Stimulated activated CD4-positive, alpha-beta T cell treated with anti-CD3 and anti-CD28 coated beads, Interleukin-15, amount 100 ng/mL, for 1 hour (primary cell): ENCODE measurements around the gene SPACA1.
"Not testable (repeated sequence)": the region's sequence is repeated elsewhere in the genome, so short reads cannot be mapped to it uniquely, and the experiment has no call there.

Source experiments
- DNase-seq, 2 donors: peaks; one replicate each; pipeline ENCODE4 v3.0.0-alpha.2; 2020; ENCODE audit warnings: low read depth in 1 of 2, low spot score in 1 of 2

SPACA1 gene, protein sequence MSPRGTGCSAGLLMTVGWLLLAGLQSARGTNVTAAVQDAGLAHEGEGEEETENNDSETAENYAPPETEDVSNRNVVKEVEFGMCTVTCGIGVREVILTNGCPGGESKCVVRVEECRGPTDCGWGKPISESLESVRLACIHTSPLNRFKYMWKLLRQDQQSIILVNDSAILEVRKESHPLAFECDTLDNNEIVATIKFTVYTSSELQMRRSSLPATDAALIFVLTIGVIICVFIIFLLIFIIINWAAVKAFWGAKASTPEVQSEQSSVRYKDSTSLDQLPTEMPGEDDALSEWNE

DNA sequence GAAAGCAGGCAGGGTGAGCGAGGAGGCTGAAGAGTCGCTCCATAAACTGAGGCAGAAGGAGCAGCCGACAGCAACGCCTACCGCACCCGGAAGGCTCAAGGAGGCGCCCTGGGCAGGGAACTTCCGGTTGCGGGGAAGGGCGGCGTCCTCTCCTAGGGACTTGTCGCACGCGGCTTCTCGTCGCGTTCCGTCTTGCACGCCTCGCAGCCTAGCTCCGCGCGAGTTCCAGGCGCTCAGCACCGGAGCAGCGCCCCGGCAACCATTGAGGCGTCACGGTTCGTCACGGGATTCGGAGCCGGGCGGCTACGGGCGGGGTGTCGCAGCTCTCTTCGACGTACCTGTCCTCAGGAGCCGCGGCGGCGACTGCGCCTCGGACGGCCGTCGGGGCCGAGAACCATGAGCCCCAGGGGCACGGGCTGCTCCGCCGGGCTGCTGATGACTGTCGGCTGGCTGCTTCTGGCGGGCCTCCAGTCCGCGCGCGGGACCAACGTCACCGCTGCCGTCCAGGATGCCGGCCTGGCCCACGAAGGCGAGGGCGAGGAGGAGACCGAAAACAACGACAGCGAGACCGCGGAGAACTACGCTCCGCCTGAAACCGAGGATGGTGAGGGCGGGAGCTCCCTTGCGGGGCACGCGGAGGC lies at the start of gene SPACA1:
TSS of gene SPACA1 (plus strand) at position 332 of the 641 bp plus-strand sequence. CDS start at position 397, 65 bp downstream.
- DNase-seq = no peak

DNA sequence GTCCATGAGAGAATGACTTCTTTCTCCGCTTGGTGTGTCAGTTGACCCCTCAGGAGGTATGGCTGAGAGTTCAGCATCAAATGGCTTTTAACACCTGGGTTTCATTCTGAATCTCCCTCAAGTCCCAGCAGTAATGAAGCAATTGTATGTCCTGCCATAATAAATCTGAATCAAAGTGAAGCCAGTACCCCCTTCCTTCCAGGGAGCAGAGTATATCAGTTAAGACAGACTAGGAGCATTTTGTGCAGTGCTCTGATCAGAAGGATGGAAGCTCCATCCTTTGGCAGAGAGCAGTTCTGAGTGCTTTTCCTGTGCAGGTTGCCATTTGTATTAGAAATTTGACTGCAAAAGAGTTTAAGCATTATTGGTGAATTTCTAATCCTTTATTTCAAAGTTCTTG lies 46.9 kb upstream of the SPACA1 start:
- DNase-seq = no peak

DNA sequence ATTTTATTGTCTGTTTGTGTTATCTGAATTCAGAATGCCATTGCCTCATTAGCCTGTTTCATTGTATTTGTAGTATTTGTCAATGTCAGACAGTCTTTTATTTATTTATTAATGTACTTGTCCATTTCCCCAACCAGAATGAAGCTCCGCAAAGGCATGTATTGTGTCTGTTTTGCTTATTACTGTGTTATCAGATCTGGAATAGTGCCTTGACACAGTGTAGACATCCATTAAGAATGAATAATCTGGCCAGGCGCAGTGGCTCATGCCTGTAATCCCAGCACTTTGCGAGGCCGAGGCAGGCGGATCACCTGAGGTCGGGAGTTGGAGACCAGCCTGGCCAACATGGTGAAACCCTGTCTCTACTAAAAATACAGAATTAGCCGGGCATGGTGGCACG lies 46.4 kb upstream of the SPACA1 start:
- DNase-seq = not testable (repeated sequence)

DNA sequence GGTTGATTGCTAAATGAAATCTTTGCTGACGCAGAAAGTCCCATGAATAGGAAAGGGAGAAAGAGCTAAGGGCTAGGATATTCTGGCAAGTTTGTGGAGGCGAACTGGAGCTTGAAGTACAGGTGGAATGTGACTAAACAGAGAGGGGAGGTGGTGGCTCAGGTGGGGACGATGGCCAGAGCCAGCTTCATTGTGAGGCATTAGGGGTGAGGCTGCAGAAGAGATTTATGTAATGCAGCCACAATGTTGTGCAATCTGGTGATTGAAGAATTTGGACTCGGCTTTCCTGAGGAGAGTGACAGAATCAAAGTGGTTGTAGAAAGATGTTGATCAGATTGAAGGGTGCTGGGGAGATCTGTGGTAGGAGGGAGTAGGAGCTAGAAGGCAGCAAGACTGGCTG lies 42.9 kb upstream of the SPACA1 start:
- DNase-seq = no peak

DNA sequence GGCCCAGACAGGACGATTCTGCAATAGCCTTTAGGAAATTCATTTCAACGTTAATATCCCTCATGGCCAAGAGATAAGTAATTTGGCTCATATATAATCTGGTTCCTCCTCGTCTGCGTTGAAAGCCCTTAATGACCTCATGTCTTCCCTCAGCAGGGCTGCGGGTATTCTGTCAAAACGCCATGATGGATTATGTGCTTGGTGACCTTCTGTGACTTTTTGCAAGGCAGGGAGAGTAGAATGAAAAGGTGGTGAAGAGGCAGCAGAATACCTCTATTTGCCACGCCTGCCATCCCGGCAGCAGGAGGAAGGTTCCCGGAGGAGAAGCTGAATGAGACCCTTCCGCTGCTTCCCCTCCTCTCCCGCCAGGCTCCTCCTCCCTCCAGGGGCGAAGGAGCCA lies 41.1 kb upstream of the SPACA1 start:
- no peak for DNase-seq

DNA sequence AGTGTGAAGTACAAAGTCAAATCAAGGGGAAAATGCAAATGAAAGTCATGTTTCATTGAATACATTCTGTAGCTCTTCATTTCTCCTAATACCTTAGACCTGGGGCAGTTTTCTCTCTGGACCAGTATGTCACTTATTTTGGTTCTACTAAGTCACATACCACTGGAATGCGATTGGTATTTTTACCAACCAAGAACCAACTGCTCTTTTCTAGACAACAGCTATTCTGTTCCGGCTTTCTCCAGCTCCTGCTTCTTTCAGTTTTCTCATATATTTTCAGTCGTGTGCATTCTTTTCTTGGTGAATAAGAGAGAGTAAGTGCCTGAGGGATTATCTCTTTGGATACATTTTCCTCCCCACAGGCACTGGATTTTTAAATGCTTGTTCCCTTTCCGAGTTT lies 39.2 kb upstream of the SPACA1 start:
- DNase-seq = no peak

DNA sequence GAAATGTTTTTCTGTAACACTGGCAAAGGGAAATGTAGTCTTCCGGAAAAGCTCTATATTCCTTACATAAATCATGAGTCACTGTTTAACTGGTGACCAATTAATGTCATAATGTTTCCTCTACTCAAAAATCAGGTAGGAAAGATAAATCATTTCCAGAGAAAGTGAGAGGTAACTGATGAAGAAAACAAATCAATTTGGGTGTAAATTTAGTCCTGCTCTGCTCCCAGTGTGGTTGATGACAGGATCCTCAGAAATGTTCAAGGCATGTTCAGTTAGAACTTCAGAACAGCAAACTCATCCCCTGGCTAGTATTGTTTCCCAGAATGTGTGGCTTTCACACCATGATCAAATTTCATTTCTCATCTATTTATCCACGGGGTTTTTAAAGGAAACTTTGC lies 38.8 kb upstream of the SPACA1 start:
- DNase-seq = no peak

DNA sequence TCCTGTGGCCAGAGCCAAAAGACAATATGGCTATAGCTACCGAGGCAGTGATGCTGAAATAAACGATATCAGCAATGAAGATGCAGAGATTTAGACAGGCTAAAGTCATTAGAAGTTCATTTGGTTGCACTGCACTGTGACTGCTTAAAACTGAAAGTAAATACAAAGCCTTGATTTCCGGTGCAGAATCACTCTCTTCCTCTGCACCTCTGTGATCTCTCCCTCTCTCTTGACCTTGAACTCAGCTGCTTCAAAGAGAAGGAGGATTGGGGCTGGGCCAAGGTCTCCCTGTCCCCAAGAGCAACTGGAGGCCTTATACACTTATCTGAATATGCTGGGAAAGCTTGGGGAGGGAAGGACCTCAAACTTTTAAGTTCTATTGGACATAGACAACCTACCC lies 34.6 kb upstream of the SPACA1 start:
- DNase-seq = no peak

DNA sequence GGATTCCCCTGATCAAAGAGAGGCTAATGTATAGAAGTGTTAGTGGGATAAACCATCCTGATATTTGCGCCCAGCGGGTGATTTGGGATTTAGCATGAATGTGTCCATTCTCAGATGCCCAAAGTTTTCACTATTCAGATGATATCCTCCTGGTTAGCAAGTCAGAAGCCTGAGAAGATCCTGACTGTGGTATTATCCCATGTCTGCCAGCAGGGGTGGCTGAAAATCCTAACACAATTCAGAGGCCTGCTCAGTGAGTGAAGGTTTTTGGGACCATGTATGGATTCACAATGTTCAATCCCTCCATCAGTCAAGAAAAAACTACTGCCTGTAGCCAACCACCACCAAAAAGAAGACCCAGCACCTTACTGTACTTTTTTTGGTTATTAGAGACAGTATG lies 34.1 kb upstream of the SPACA1 start:
- no peak for DNase-seq

DNA sequence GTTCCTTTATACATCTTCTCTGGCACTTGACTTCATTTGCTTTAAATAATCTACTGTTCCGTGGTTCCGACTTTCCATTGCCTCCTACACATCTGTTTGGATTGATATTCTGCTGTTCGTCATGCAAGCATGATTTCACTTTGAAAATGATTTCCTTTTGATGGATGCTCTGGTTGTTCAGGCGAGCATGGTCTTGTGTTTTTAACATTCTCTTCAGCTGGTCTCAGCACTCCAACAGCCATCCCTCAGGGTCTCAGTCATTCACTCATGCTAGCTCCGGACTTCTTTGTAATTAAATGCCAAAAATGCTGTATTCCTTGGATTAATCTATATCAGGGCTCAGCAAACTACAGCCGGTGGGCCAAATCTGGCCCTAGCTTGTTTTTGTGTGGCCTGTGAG lies 27.2 kb upstream of the SPACA1 start:
- DNase-seq = no peak

DNA sequence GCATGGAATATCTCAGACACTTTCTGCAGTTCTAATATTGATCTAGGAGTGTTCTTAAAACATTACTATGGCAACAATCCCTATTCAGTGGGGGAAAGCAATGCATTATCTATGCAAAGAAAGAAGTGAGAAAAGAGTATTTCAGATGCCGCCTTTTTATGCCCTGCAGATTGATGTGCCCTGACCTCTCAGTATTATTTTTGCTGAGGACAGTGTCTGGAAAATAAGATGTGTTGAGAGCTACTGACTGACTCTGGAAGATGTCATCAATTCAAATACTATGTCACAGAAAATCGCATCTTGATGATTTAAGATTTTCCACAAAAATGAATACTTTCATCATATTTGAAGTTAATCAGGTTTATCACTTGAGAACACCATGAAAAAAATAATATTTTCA lies 22.9 kb upstream of the SPACA1 start:
- DNase-seq = no peak

DNA sequence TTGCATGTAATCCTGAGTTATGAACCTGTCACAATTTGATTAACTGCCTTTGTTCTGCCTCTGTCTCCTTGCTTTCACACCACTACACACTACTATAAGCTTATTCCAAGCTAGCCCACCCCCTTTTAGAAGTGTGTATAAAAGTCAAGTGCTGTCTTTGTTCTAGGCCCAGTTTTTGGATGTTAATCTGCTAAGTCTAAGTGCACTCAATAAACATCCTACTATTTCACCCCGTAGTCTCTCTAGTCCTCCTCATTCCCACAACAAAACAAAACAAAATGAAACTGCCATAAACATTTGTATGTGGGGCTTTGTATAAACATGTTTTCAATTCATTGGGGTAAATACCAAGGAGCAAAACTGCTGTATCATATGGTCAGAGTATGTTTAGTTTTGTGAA lies 16.1 kb upstream of the SPACA1 start:
- no peak for DNase-seq

DNA sequence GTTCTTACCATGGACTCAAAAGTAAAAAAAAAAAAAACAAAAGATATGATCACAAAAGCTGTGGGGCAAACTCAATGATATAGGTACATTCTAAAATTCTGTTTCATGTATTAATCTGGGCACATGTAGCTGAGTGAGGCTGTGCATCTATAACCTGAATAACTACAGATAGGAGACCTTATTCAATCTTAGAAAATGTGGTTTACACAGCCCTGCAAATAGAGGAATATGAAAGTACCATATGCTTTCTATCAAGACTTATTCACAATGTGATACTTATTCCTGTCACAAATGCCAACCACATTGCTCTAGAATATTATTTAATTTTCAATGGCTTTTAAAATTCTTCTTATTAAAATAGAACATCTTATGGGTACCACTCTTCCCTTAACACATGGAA lies 3.1 kb upstream of the SPACA1 start:
- DNase-seq = no peak

DNA sequence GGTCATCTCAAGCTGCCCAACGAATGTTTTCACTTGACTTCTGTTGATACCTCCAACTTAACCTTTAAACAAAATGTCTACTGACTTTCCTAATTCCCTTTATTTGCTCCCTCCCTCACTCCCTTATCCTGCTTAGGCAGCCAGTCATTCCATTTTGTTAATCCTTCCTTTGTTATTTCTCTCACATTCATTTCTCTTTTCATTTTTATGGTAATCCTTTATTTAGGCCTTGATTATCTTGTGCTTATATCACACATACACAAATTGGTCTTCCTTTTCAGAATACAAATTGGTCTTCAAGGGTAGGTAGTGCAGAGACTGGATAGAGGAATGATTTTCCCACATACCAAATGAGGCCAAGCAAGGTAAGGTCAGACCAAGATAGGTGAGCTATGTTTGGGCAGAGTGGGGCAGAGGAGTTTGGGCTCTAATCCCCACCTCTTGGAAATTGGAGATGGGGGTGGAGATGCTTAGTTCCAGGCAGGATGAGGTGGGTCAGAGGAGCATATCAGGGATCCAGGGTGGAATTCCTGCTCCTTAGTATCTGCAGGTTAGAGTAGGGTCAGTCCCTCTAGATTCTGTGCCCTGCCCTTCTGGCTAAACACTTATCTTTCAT lies 2.0 kb upstream of the SPACA1 start:
- no peak for DNase-seq

DNA sequence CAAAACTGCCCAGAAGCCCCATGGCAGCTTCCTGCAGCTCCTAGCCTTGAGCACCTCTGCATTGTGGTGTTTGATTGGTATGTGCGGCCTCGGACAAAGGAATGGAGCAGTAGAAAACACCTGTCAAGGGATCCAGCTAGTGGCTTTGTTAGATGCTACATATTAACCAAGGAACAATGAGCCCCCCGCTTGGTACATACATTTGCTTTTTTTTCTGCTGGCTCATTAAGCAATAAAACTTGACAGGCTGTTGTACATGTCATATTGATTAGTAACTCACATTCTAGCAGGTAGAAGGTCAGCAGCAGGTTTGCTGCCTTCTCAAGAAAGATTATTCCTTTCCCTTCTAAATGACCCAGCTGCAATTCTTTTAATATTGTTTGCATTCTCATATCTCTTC lies 937 bp downstream of the SPACA1 start:
- DNase-seq = no peak

DNA sequence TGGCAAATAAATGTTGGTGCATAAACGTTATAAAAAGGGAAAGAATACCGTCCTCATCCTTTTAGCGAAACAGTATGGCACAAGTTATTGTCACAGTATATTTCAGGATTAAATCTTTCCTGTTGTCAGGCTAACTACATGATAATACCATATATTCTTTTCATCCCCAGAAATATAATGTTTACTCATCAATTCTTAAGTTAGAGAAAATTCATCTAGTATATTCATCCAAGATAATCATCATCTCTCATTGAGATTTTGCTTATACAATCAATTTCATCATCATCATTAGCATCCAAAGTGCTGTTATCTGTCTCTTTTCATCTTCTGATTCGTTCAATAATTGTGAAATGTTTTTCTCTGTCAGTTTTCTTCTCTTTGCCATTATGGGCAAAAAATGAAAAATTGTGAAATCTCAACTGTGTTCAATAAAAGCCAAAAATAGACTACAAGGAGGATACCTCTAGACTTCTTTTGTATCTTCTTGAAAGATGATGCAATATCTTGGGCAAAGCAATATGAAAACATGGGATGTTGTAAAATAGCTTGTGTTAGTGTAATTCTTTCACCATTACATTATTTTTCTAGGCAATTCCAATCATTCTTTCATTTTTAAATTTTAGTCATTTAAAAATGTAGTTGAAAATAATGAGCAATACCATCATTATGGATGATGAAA lies 2.6 kb downstream of the SPACA1 start:
- no peak for DNase-seq

DNA sequence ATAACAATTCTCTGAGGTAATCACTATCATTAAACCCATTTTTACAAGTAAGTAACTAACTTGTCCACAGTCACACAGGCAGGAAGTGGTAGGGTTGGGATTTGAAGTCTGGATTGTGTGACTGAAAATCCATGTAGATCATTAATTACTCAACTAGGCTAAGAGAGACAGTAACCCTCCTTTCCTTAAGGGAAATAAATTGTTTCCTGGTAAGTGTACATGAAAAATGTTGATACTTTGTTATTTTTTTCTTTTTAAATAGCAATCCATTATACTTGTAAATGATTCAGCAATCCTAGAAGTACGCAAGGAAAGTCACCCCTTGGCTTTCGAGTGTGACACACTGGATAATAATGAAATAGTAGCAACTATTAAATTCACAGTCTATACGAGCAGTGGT lies 11.6 kb downstream of the SPACA1 start:
- no peak for DNase-seq

DNA sequence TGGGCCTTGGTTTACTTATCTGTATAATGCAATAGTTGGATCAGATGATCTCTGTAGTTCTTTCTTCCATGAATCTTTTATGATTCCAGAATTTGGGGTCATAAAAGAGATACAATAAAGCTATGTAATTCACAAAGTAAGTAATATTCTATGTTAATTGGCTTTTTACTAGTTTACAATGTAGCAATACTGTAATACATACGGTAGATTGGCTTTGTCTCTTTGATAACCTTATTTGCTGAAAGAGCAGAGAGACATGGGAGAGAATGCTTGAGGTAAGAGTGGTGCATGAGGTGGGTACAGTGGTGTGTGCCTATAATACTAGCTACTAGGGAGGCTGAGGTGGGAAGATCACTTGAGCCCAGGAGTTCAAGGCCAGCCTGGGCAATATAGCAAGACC lies 14.7 kb downstream of the SPACA1 start:
- no peak for DNase-seq

DNA sequence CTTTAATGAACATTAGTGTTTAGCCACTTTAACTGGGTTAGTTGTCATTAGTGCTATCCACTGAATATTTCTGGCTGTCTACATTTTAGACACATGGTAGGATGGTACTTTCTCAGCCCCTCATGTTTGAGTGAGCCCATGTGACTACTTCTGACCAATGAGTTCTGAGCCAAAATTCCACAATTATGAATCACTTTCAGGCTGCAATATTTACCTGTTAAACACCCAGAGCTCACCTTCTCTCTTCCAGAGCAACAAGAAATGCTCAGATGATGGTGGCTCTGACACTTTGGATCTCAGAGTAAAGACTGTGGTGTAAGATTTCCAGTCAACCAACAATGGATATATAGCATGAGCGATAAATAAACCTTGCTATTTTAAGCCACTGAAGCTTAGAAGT lies 24.8 kb downstream of the SPACA1 start:
- DNase-seq = no peak

DNA sequence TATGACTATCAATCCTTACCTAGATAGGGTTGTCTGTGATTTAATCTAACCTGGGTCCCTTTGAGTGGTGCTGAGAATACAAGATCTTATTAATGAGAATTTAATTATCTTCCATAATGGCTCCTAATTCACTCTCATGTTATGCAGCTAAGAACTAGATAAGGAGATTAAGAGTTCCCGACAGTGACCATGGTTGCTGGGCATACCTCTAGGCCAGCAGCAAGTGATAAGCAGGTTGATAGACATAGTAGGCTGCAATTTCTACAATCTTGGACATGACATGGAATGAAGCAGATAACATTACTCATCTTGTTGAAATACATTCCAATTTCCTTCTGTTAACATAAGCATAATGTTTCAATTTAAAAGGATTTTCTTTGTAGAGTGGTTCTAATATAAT lies 27.1 kb downstream of the SPACA1 start:
- no peak for DNase-seq

DNA sequence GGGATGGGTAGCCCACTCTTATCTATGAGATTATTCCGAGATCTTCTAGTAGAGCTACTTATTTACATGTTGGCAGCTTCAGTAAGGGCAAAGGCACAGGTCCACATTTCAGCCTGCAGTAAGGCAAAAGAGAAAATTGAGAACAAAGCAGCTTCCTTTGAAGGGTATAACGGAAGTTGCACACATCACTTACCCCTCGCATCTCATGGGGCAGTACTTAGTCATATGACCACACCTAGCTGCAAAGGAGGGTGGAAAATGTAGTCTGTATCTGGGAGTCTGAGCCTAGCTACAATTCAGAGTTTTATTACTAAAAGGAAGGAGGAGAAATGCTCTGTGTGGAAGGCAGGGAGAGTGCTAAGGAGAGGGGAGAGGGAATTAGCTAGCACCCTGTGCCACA lies 29.7 kb downstream of the SPACA1 start:
- no peak for DNase-seq

DNA sequence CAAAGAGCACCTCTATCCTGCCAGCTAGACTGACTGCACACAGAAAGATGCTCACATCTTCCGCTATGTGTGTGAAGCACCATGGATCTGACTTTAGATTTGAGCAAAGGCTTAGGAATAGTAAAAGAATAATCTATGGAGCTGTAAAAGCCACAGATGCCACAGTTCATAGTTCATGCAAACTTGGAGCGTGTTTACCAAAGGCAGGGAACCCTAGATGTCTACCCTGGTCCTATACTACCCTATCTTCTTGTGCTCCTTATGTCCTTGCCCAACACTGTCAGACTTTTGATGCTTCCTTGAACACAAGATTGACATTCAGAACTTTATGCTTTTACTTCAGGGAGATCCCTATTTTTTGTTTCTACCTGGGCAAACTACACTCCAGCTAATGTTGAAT lies 39.2 kb downstream of the SPACA1 start:
- DNase-seq = no peak
